ENCODE measurements around the gene WWOX.

The WWOX gene

DNA sequence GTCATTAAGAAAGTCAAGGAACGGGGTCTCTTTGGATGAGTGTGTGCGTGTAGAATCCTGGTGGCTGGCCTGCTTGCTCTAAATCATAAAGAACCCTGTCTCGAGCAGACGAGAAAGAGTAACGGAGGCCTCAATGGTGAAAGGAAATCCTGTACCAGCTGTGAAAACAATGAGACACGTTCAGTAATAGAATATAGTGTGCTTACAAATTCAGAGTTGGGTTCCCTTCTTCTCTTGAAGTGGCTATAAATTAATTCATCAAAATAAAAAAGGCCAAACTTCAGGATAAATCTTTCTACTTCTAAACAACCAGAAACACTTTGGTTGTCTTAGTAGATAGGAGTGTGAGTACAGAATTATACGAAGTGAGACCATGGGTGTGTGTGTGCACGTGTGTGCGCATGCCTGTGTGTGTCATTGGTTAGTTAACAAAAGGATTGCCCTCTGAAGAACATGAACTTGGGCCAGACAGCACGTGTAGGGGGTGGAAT is 48.5 kb downstream of the WWOX start:
- DNase-seq (ENCODE audit: low read depth), result no peak
- no peak for TF ChIP-seq CTCF (IDR thresholded peaks at IDR 0.05; ENCODE audit: control insufficient read depth, insufficient read depth, low read depth, low read length, missing control alignments)
- H3K4me3 ChIP-seq (ENCODE audit: control insufficient read depth, low read depth, low read length), result no peak overlapping the region

DNA sequence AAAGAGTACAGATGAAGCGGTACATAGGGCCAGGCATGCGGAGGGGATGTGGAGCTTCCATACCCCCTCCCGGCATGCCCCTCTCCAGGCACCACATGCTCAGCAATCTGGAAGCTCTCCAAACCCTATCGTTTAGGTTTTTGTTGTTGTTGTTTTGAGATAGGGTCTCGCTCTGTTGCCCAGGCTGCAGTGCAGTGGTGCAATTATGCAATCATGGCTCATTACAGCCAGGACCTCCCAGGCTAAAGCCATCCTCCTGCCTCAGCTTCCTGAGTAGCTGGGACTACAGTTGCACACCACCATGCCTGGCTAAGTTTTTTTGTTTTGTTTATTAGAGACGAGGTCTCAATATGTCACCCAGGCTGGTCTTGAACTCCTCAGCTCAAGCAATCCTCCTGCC is 50.8 kb downstream of the WWOX start:
- no peak for DNase-seq (ENCODE audit: low read depth)
- TF ChIP-seq CTCF (IDR thresholded peaks at IDR 0.05; ENCODE audit: control insufficient read depth, insufficient read depth, low read depth, low read length, missing control alignments), result no peak
- no peak overlapping the region for H3K4me3 ChIP-seq (ENCODE audit: control insufficient read depth, low read depth, low read length)

GRCh38 chr16:78154729-78155461 is 55.4 kb downstream of the WWOX start:
- no peak overlapping the region for H3K4me3 ChIP-seq (ENCODE audit: control insufficient read depth, low read depth, low read length)
- no peak for DNase-seq (ENCODE audit: low read depth)
- TF ChIP-seq CTCF (IDR thresholded peaks at IDR 0.05; ENCODE audit: control insufficient read depth, insufficient read depth, low read depth, low read length, missing control alignments), result no peak

DNA sequence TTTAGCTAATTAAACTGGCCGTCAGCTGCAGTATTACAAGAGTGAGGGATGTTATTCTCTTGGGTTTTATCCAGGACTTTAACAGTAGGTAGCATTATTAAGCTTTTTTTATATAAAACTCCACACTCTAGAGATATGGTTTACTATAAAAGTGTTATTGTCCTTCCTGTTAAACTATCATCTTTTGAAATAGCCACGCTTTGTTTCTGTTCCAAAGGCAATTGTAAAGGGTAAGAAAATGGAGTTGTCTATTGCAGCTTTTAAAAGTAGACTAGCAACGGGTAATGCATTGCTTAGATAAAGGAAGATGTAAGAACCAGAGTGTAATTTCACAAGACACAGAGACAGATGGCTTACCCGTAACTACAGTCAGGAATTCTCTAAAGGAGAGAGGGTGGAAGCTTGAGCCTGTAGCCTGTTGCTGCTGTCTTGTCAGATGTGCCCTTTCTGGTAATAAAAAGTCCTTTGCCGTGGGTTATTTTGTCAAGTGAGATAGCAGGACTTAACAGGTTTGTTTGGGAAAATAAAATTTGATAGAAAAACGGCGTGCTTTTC is 56.4 kb downstream of the WWOX start:
- no peak for DNase-seq (ENCODE audit: low read depth)
- TF ChIP-seq CTCF (IDR thresholded peaks at IDR 0.05; ENCODE audit: control insufficient read depth, insufficient read depth, low read depth, low read length, missing control alignments), result no peak

GRCh38 chr16:78161023-78161729 is 61.7 kb downstream of the WWOX start:
- no peak overlapping the region for H3K4me3 ChIP-seq (ENCODE audit: control insufficient read depth, low read depth, low read length)
- TF ChIP-seq CTCF (IDR thresholded peaks at IDR 0.05; ENCODE audit: control insufficient read depth, insufficient read depth, low read depth, low read length, missing control alignments), result no peak
- DNase-seq (ENCODE audit: low read depth), result no peak

More for the DNA sequence above, 56.4 kb downstream of the WWOX start:
- no peak overlapping the region for H3K4me3 ChIP-seq (ENCODE audit: control insufficient read depth, low read depth, low read length)

DNA sequence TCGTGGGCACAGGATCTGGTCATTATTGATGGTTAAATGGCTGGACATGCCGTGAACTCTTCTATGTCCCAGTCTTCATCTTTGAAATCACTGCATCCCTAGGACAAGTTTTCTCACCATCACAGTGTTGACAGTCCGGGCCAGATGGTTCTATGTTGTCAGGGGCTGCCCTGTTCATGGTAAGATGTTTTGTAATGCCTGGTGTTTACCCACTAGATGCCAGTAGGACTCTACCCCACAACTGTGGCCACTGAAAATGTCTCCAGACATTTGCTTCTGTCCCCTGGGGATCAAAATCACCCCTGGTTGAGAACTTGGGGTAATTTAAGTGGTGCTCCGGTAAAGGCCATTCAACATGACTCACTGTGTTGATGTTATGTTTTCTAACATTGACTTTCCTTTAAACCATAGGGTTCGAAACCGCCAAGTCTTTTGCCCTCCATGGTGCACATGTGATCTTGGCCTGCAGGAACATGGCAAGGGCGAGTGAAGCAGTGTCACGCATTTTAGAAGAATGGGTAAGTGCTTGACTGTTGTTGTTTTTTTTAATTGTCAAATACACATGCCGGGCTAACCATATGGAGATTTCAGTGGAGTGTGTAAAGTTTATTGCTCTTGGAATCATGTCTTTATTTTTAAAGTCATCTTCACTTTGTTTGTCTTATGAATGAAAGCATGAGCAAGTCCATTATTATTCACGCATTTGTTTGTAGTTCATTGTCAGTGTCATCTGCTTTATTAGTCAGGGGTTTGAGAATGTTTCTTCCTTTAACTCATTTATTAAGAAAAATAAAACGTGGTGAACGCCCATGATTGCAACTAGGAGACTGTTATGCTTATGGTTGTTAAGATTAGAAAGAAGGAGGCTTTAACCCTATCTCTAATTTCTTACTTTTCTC is 64.6 kb downstream of the WWOX start:
- no peak for DNase-seq (ENCODE audit: low read depth)
- TF ChIP-seq CTCF (IDR thresholded peaks at IDR 0.05; ENCODE audit: control insufficient read depth, insufficient read depth, low read depth, low read length, missing control alignments), result no peak
- no peak overlapping the region for H3K4me3 ChIP-seq (ENCODE audit: control insufficient read depth, low read depth, low read length)
